ENCODE results near the gene PKIG.

DNA sequence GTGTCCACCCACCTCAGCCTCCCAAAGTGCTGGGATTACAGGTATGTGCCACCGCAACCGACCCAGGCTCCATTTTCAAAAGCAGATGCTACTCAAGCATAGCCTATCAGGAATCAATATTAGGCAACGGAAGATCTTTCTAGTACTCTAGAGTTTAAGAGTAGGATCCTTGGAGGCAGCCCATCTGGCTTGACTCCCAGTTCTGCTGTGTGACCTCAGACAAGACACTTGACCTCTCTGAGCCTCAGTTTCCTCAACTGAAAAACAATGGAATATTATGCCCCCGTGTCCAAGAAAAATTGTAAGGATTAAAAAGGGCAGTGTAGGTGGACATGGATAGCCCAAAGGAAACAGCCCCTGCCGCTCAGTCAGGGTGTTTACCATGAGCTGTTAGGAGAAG is 54.7 kb downstream of the PKIG start:
- TF ChIP-seq POLR2A (IDR thresholded peaks at IDR 0.05), result no peak
- TF ChIP-seq, protein P1, sequence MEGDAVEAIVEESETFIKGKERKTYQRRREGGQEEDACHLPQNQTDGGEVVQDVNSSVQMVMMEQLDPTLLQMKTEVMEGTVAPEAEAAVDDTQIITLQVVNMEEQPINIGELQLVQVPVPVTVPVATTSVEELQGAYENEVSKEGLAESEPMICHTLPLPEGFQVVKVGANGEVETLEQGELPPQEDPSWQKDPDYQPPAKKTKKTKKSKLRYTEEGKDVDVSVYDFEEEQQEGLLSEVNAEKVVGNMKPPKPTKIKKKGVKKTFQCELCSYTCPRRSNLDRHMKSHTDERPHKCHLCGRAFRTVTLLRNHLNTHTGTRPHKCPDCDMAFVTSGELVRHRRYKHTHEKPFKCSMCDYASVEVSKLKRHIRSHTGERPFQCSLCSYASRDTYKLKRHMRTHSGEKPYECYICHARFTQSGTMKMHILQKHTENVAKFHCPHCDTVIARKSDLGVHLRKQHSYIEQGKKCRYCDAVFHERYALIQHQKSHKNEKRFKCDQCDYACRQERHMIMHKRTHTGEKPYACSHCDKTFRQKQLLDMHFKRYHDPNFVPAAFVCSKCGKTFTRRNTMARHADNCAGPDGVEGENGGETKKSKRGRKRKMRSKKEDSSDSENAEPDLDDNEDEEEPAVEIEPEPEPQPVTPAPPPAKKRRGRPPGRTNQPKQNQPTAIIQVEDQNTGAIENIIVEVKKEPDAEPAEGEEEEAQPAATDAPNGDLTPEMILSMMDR (IDR thresholded peaks at IDR 0.05), result no peak
